GM18526 (cell line): Measurements from ENCODE around the gene COL9A1.

Experiments
- POLR2A ChIP-seq: IDR thresholded peaks from 3 replicates; pipeline ENCODE4 v1.6.1; 2011; ENCODE audit not compliant: insufficient read length; ENCODE audit errors: extremely low read depth

Gene COL9A1

GRCh38 chr6:70171236-70171635 is 131.6 kb downstream of the COL9A1 start:
- TF ChIP-seq POLR2A: no peak

GRCh38 chr6:70168681-70169377 is 134.1 kb downstream of the COL9A1 start:
- TF ChIP-seq POLR2A: no peak
